ENCODE measurements around the gene MRPL17. TPM values are rescaled to one million over a fixed set of nuclear protein-coding genes. Genes with fewer than 3 reads are reported as not detected.

Gene MRPL17
- total and polyA plus RNA-seq, 9 of the 15 experiments (the other 6 are each of a cell fraction or from before 2014, with no cell fraction given): 33.9 to 81.6 (median 43.9) TPM

- Histone ChIP-seq H3K9me3 (replicated peaks; ENCODE audit: control insufficient read depth, insufficient read depth, low read depth, low read length) (peaks cover 5% of the 10 kb centered on the region), H3K9ac (ENCODE audit: insufficient read depth in 1 of 2, low read depth in 2 of 2, low read length in 2 of 2) (peak overlapping the region in 1 of 2 experiments; percentile 76; a peak in 2 of 4 replicates), H3K4me3 (no peak overlapping the region), H3K36me3 (ENCODE audit: control insufficient read depth, insufficient read depth, low read length) (peaks cover 21% of the 10 kb centered on the region), H3K27me3 (ENCODE audit: control insufficient read depth in 2 of 2, insufficient read depth in 2 of 2, low read length in 2 of 2) (no peaks in the 10 kb centered on the region), H3K4me1 (replicated peaks in 1 of 2; ENCODE audit: control insufficient read depth in 2 of 2, insufficient read depth in 2 of 2, low read length in 2 of 2) (peaks cover 0 to 18% of the 10 kb centered on the region in 2 experiments; a peak in 3 of 5 replicates), H2AFZ (ENCODE audit: low read depth, low read length) (peak overlapping the region; percentile 73), H3K9me1 (ENCODE audit: control insufficient read depth, insufficient read depth, low read length) (no peaks in the 10 kb centered on the region), H4K20me1 (replicated peaks; ENCODE audit: control insufficient read depth, insufficient read depth, low read length) (no peaks in the 10 kb centered on the region), H3K27ac (ENCODE audit: extremely low read depth, low read depth, low read length) (peak overlapping the region; percentile 71; the same call in 2 of the 3 replicates), H3K4me2 (ENCODE audit: insufficient read depth, low read length) (peak overlapping the region; percentile 47), H3K79me2 (ENCODE audit: control insufficient read depth, insufficient read depth, low read length) (peaks cover 25% of the 10 kb centered on the region)
- BruUV-seq (replicated peaks): no TSS peak
- POLR2A ChIA-PET: interaction anchor here (0.6 to 1.6 kb wide), 5 partner anchors 147 to 219 kb away, joined by 3 to 6 read pairs (median 3); partner anchors contain the start of gene TRIM3
- in situ Hi-C loops (cut with MboI): no loop called here
- CTCF ChIA-PET (ENCODE audit: low intra/inter-chr PET ratio): interaction anchor here (0.5 kb wide), 1 partner anchor 9 kb away, joined by 4 read pairs; no protein-coding TSS in a partner anchor
- peak; percentile 85 for TF ChIP-seq CEBPB (tag; IDR thresholded peaks at IDR 0.05)
- no peak for TF ChIP-seq CEBPG (CRISPR knock-in tag; IDR thresholded peaks at IDR 0.05)
- peak; percentile 68 to 71 for TF ChIP-seq CEBPG (tag; conservative IDR thresholded peaks at IDR 0.05 in 1 of 2, IDR thresholded peaks at IDR 0.05 in 1 of 2)
- TF ChIP-seq ZNF512 (tag; IDR thresholded peaks at IDR 0.05): no peak
- intact Hi-C loops (cut with micrococcal nuclease): no loop called here
- DNase-seq (ENCODE audit: extremely low read depth in 1 of 4, low spot score in 3 of 4): no peak
- FAIRE-seq: no peak
- ATAC-seq: peak; percentile 49
These were observed 9.0 kb upstream of the MRPL17 start for GRCh38 chr11:6692128-6692527.

All from K562 (cell line).